ENCODE results near the gene GLA. TPM values are rescaled to one million over a fixed set of nuclear protein-coding genes. Genes with fewer than 3 reads are reported as not detected.

The GLA gene
- total RNA-seq (10 to 100 TPM; 11.8 to 16.3 TPM), polyA plus RNA-seq (10 to 100 TPM in 1 of 2 donors, 1 to 10 TPM in 1; 9.5 to 14.5 TPM)

GRCh38 chrX:101407748-101408531, at the start of gene GLA, which contains the start of gene HNRNPH2:
Gene GLA, minus strand, starts transcription at chrX:101407925. Its CDS starts 22 bp downstream, at chrX:101407903.
Gene HNRNPH2, plus strand, starts transcription at chrX:101408222. Its CDS starts 3,767 bp downstream, at chrX:101411989.
- peaks cover under 1 to 9% (median 5%) of the 10 kb centered on the region in 4 donors for H3K36me3 ChIP-seq (ENCODE audit: control insufficient read depth in 4 of 4, insufficient read depth in 3 of 4, low read depth in 1 of 4, low read length in 3 of 4)
- peak; percentile 84 for TF ChIP-seq REST (IDR thresholded peaks at IDR 0.05)
- no peak for TF ChIP-seq TAF1 (conservative IDR thresholded peaks at IDR 0.05)
- peak; percentile 66 for TF ChIP-seq YY1 (IDR thresholded peaks at IDR 0.05)
- no peak for TF ChIP-seq FOXA1 (IDR thresholded peaks at IDR 0.05)
- TF ChIP-seq NR2F2 (IDR thresholded peaks at IDR 0.05), result no peak
- TF ChIP-seq CTCF (IDR thresholded peaks at IDR 0.05; ENCODE audit: low read depth, low read length, missing input control), result no peak
- no peak for TF ChIP-seq RAD21 (IDR thresholded peaks at IDR 0.05)
- TF ChIP-seq FOXA2 (IDR thresholded peaks at IDR 0.05), result no peak
- TF ChIP-seq JUND (IDR thresholded peaks at IDR 0.05), result peak; percentile 42 to 47
- no peak for TF ChIP-seq ATF3 (IDR thresholded peaks at IDR 0.05)
- peak; percentile 70 for TF ChIP-seq SP1 (IDR thresholded peaks at IDR 0.05)
- TF ChIP-seq EGR1 (IDR thresholded peaks at IDR 0.05; ENCODE audit: low read depth in 2 of 2), result peak in 1 of 2 donors; percentile 18
- no peak for TF ChIP-seq HNF4G (IDR thresholded peaks at IDR 0.05)
- peak in 1 of 2 donors; percentile 15 for TF ChIP-seq HNF4A (conservative IDR thresholded peaks at IDR 0.05)
- TF ChIP-seq MAX (IDR thresholded peaks at IDR 0.05), result peak; percentile 5
- TF ChIP-seq ZBTB33 (IDR thresholded peaks at IDR 0.05), result peak; percentile 93
- peak; percentile 20 to 79 for TF ChIP-seq GABPA (IDR thresholded peaks at IDR 0.05 in 1 of 2, conservative IDR thresholded peaks at IDR 0.05 in 1 of 2)
- peak; percentile 24 to 45 for TF ChIP-seq RXRA (IDR thresholded peaks at IDR 0.05)
- H3K4me1 ChIP-seq (ENCODE audit: control insufficient read depth in 4 of 4, insufficient read depth in 4 of 4, low read length in 3 of 4), result peaks cover 1 to 21% (median 9%) of the 10 kb centered on the region in 4 donors
- H3K4me3 ChIP-seq (ENCODE audit: low read depth in 1 of 3, low read length in 3 of 3), result peak within 1 kb of the TSS; percentile 69 to 85 (median 73)
- peak; percentile 87 for DNase-seq (ENCODE audit: low spot score)
- H3K27ac ChIP-seq (ENCODE audit: low read depth in 1 of 2, low read length in 2 of 2), result peak within 1 kb of the TSS; percentile 95 to 96
- under 1% methylated on average over 46 of the region's 47 CpGs for WGBS
- peak within 1 kb of the TSS; percentile 84 to 92 for H3K9ac ChIP-seq (ENCODE audit: low read depth in 1 of 2, low read length in 2 of 2)
- H3K9me3 ChIP-seq (ENCODE audit: control insufficient read depth in 4 of 4, low read length in 3 of 4), result no peaks in the 10 kb centered on the region
- H3K27me3 ChIP-seq (ENCODE audit: control insufficient read depth in 4 of 4, insufficient read depth in 4 of 4, low read length in 3 of 4), result no peaks in the 10 kb centered on the region

Measured in liver (tissue), 9 donors.